Ovary (tissue), 3 donors: ENCODE measurements around the gene PNMA8C.

Experiments
- EP300 ChIP-seq: sonication (generic); formaldehyde crosslinking; IDR thresholded peaks from one replicate; pipeline ENCODE4 v1.6.1; 2017; ENCODE audit warnings: antibody characterized with exemption
- TF ChIP-seq, protein P1 (sequence below), 3 donors: fragments of 450-650 bp in 2 of 3; fragments of 200-600 bp in 1 of 3; IDR thresholded peaks; one replicate each; pipeline versions ENCODE4 v1.5.1 to v1.8.0; 2016 to 2022; ENCODE audit warnings: antibody characterized with exemption in 3 of 3, mild to moderate bottlenecking in 1 of 3
- donor health status: DM: no; HTN: no; CAD: no.

DNA sequence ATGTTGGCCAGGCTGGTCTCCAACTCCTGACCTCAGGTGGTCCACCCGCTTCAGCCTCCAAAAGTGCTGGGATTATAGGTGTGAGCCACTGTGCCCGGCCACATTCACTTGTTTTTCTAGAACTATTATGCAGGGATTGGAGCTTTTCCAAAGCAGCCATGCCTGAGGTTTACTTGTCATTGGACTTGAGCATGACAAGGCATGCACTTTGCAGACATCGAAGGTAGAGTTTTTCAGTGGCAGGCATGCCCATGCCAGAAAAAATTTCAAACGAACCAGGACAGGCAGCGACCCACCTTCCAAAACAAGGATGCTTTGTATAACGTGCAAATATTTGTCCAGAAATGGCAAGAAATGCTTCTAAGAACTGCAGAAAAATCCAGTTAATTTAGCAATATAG lies 24.9 kb upstream of the PNMA8C start:
- TF ChIP-seq, protein P1, sequence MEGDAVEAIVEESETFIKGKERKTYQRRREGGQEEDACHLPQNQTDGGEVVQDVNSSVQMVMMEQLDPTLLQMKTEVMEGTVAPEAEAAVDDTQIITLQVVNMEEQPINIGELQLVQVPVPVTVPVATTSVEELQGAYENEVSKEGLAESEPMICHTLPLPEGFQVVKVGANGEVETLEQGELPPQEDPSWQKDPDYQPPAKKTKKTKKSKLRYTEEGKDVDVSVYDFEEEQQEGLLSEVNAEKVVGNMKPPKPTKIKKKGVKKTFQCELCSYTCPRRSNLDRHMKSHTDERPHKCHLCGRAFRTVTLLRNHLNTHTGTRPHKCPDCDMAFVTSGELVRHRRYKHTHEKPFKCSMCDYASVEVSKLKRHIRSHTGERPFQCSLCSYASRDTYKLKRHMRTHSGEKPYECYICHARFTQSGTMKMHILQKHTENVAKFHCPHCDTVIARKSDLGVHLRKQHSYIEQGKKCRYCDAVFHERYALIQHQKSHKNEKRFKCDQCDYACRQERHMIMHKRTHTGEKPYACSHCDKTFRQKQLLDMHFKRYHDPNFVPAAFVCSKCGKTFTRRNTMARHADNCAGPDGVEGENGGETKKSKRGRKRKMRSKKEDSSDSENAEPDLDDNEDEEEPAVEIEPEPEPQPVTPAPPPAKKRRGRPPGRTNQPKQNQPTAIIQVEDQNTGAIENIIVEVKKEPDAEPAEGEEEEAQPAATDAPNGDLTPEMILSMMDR (IDR thresholded peaks at IDR 0.05) = no peak
- no peak for TF ChIP-seq EP300
